Natural killer cell (primary cell): Measurements from ENCODE around the gene SLC43A1. TPM values are rescaled to one million over a fixed set of nuclear protein-coding genes. Genes with fewer than 3 reads are reported as not detected.

Source experiments
- ATAC-seq, 3 donors: fragments of 150-1000 bp in 2 of 3; fragments of 200-7000 bp in 1 of 3; cut with Tn5 transposase; 1 replicate in 1 of 3; 2 replicates in 2 of 3; pipeline ENCODE4 v1.10.0; 2021; ENCODE audit warnings: mild to moderate bottlenecking in 2 of 3, moderate library complexity in 2 of 3
- DNase-seq, 2 donors: peaks; one replicate each; pipeline versions ENCODE4 v3.0.0 to v3.0.0-alpha.2; 2013 to 2021; ENCODE audit warnings: mixed read lengths in 1 of 2
- H3K27ac ChIP-seq: one replicate; pipeline ENCODE4 v1.5.1; 2013; ENCODE audit warnings: mild to moderate bottlenecking, low read length
- H3K27me3 ChIP-seq: one replicate; pipeline ENCODE4 v1.6.1; 2013; ENCODE audit warnings: low read length; ENCODE audit not compliant: control insufficient read depth, insufficient read depth
- H3K36me3 ChIP-seq: one replicate; pipeline ENCODE4 v1.6.1; 2013; ENCODE audit warnings: low read length; ENCODE audit not compliant: control insufficient read depth, insufficient read depth
- H3K4me1 ChIP-seq: one replicate; pipeline ENCODE4 v1.6.1; 2013; ENCODE audit warnings: low read length; ENCODE audit not compliant: control insufficient read depth, insufficient read depth
- H3K4me3 ChIP-seq: one replicate; pipeline ENCODE4 v1.5.1; 2013; ENCODE audit warnings: low read length
- H3K9me3 ChIP-seq: one replicate; pipeline ENCODE4 v1.6.1; 2013; ENCODE audit warnings: low read length; ENCODE audit not compliant: control insufficient read depth, insufficient read depth
- H3K27ac Mint-ChIP-seq, 2 donors: one replicate each; pipeline ENCODE4 v1.8.0; 2022; ENCODE audit warnings: mild to moderate bottlenecking in 2 of 2, mixed read lengths in 2 of 2, moderate library complexity in 1 of 2
- H3K27me3 Mint-ChIP-seq, 2 donors: one replicate each; pipeline ENCODE4 v1.8.0; 2022; ENCODE audit warnings: low read depth in 2 of 2, mixed read lengths in 2 of 2
- H3K36me3 Mint-ChIP-seq: one replicate; pipeline ENCODE4 v1.8.0; 2022; ENCODE audit warnings: mixed read lengths
- H3K4me1 Mint-ChIP-seq, 2 donors: one replicate each; pipeline ENCODE4 v1.8.0; 2022; ENCODE audit warnings: mixed read lengths in 2 of 2
- H3K4me3 Mint-ChIP-seq: one replicate; pipeline ENCODE4 v1.8.0; 2022; ENCODE audit warnings: mild to moderate bottlenecking, moderate library complexity, mixed read lengths
- H3K9me3 Mint-ChIP-seq, 2 donors: one replicate each; pipeline ENCODE4 v1.8.0; 2022; ENCODE audit warnings: mixed read lengths in 2 of 2
- WGBS: methylation state at CpG from one replicate; pipeline ENCODE4 v1.1.7; 2013; ENCODE audit warnings: missing lambda C conversion rate; ENCODE audit not compliant: insufficient coverage; 5-methylcytosine and 5-hydroxymethylcytosine counted together
- intact Hi-C: fragments of 100-400 bp; cut with micrococcal nuclease; formaldehyde crosslinking; loops from one replicate; pipeline ENCODE4 v1.14.2; 2022
- total RNA-seq, 4 donors: library from RNA; stranded (reverse); fragments of 120-200 nt in 1 of 4; gene quantifications; one replicate each; pipeline versions ENCODE4 v1.2.3 to v1.2.4, GENCODE V29; 2013 to 2022
- TF ChIP-seq, protein P1 (sequence below): fragments of 200-600 bp; IDR thresholded peaks from one replicate; pipeline ENCODE4 v1.8.0; 2022; ENCODE audit warnings: antibody characterized with exemption

The SLC43A1 gene
- total RNA-seq: 10 to 100 TPM; 11.3 to 20.6 (median 13.9) TPM
- 10.4 TPM for total RNA-seq (2013)

DNA sequence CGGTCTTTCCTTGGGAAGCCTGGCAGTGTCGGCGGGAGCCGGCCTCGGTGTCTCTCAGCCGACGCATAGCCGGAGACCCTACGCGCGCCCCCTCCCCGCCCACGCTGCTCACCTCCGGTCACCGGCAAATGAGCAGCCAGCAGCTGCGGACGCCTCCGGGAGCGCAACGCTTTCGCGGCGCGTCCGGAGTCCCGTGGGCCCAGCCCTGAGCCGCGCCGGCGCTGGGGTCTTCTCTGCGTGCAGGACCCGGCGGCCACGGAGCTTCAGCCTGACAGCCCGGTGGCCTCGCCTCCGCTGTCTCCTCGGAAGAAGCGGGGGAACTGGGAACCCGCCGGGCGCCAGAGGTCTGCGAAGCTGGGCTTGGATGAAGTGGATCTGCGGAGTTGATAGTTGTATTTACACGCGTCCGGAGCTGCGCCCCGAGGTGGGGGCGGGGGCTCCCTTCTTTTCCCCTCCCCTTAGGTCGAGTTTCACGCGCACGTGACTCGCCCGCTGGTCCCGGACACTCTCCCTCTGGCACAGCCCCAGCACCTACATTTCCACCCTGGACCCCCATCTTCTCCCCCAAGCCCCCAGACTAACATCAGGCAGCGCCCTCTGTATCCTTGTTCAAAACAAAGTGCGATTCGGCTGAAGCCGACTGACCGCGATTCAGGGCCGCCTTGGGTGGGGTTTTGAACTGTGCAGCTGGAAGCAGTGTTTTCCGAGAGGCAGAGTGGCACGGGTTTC, at the start of gene SLC43A1:
TSS of gene SLC43A1 (minus strand) at position 371 of the 729 bp plus-strand sequence. CDS start 1,591 bp downstream, outside the sequence.
- DNase-seq (peak; percentile 19 to 37), ATAC-seq (peak; percentile 38 to 52 (median 46))
- Mint-ChIP-seq H3K36me3 (no peaks in the 10 kb centered on the region), H3K27me3 (no peaks in the 10 kb centered on the region), H3K9me3 (no peaks in the 10 kb centered on the region), H3K4me3 (peak within 1 kb of the TSS; percentile 100), H3K4me1 (peaks cover 17 to 41% of the 10 kb centered on the region in 2 donors), H3K27ac (peak within 1 kb of the TSS; percentile 72 to 89)
- Histone ChIP-seq H3K4me3 (peak within 1 kb of the TSS; percentile 92), H3K4me1 (peaks cover 20% of the 10 kb centered on the region), H3K36me3 (no peaks in the 10 kb centered on the region), H3K9me3 (no peaks in the 10 kb centered on the region), H3K27me3 (no peaks in the 10 kb centered on the region), H3K27ac (no peak within 1 kb of the TSS)
- TF ChIP-seq, protein P1, sequence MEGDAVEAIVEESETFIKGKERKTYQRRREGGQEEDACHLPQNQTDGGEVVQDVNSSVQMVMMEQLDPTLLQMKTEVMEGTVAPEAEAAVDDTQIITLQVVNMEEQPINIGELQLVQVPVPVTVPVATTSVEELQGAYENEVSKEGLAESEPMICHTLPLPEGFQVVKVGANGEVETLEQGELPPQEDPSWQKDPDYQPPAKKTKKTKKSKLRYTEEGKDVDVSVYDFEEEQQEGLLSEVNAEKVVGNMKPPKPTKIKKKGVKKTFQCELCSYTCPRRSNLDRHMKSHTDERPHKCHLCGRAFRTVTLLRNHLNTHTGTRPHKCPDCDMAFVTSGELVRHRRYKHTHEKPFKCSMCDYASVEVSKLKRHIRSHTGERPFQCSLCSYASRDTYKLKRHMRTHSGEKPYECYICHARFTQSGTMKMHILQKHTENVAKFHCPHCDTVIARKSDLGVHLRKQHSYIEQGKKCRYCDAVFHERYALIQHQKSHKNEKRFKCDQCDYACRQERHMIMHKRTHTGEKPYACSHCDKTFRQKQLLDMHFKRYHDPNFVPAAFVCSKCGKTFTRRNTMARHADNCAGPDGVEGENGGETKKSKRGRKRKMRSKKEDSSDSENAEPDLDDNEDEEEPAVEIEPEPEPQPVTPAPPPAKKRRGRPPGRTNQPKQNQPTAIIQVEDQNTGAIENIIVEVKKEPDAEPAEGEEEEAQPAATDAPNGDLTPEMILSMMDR: no peak
- intact Hi-C loops: no loop called here
- under 1% methylated on average over 66 of the region's 66 CpGs for WGBS

GRCh38 chr11:57562596-57562995, 47.1 kb upstream of the SLC43A1 start:
- no peaks in the 10 kb centered on the region for H3K27me3 ChIP-seq
- H3K4me1 ChIP-seq: peaks cover 26% of the 10 kb centered on the region
- intact Hi-C loops: no loop called here
- DNase-seq (no peak), ATAC-seq (no peak)
- no peak overlapping the region for H3K4me3 ChIP-seq
- H3K27ac ChIP-seq: no peak overlapping the region
- 88% methylated on average over 4 of the region's 4 CpGs for WGBS
- TF ChIP-seq, protein P1: no peak
- no peak overlapping the region for H3K4me3 Mint-ChIP-seq
- no peaks in the 10 kb centered on the region for H3K9me3 Mint-ChIP-seq
- peaks cover 51 to 57% of the 10 kb centered on the region in 2 donors for H3K4me1 Mint-ChIP-seq
- H3K9me3 ChIP-seq: no peaks in the 10 kb centered on the region
- H3K27ac Mint-ChIP-seq: peak overlapping the region; percentile 96 to 99
- H3K27me3 Mint-ChIP-seq: no peaks in the 10 kb centered on the region
- peaks cover 22% of the 10 kb centered on the region for H3K36me3 ChIP-seq
- no peaks in the 10 kb centered on the region for H3K36me3 Mint-ChIP-seq

DNA sequence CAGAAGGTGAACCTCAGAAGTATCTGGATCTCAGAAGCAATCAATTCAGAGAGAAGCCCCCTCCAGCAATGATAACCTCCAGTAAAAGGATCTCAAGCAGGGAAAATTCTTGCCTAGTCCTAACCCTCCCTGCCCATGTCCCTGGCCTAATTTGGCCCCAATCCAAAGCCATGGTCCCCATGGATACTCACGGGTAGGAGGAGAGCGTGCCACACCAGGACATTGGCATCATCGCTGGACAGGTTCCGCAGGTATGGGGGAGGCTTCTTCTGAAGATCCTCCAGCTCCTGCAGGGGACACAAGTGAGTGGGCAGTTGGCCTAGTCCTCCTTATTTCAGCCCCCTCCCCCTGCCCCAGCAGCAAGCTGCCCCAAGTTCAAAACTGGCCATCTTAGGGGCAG, 44.6 kb upstream of the SLC43A1 start:
- H3K27me3 Mint-ChIP-seq: no peaks in the 10 kb centered on the region
- no peak overlapping the region for H3K27ac Mint-ChIP-seq
- H3K36me3 Mint-ChIP-seq: peaks cover 3% of the 10 kb centered on the region
- H3K9me3 Mint-ChIP-seq: no peaks in the 10 kb centered on the region
- H3K4me1 Mint-ChIP-seq: peaks cover 32 to 38% of the 10 kb centered on the region in 2 donors
- Histone ChIP-seq H3K27me3 (no peaks in the 10 kb centered on the region), H3K27ac (no peak overlapping the region), H3K4me3 (no peak overlapping the region), H3K4me1 (peaks cover 8% of the 10 kb centered on the region), H3K36me3 (peaks cover 42% of the 10 kb centered on the region), H3K9me3 (no peaks in the 10 kb centered on the region)
- intact Hi-C loops: no loop called here
- no peak overlapping the region for H3K4me3 Mint-ChIP-seq
- TF ChIP-seq, protein P1: no peak
- ATAC-seq: no peak
- no peak for DNase-seq
- 94% methylated on average over 4 of the region's 4 CpGs for WGBS
